ENCODE measurements around the gene SIRT3. TPM values are rescaled to one million over a fixed set of nuclear protein-coding genes. Genes with fewer than 3 reads are reported as not detected.
A peak's percentile ranks its signal among the peaks of the same experiment; 100 is the strongest.

SIRT3 gene
- polyA plus RNA-seq, 3 donors, result 4.3 to 23.7 (median 4.3) TPM

DNA sequence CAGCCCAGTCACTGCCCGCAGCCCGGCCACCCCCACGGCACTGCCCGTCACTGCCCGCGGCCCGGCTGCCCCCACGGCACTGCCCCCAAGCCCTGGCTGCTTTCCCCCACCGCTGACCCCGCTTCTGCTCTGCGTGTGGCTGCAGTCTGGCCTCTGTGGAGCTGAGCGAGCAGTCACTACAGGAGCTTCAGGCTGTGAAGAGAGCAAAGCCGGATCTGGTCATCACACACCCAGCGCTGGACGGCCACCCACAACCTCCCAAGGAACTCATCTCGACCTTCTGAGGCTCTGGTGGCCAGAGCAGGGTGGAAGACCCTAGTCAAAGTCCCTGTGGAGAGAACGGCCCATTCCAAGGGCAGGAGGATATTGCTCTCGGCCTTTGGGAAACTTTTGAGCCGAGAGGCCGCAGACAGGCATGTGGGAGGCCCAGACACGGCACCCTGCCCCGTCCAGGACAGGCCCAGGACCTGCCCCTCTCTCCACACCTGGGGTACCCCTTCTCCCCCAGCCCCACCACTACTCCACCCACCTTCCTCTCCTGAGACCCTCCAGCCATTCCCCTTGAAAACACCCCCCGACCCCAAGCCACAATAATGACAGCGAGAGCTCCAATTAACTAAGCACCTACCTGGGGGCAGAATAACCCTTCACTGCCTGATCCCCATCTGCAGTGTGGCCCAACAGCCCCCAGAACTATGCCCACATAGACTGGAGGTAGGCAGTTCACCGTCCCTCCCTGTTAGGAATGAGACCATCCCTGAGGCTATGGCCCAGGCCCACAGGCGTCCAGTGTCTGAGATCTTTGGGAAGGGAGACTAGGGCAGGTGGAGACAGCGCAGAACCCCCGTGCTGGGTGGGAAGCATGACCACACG lies 49.1 kb upstream of the SIRT3 start:
- peaks cover 27 to 37% of the 10 kb centered on the region in 2 donors for H3K4me1 ChIP-seq (ENCODE audit: control insufficient read depth in 1 of 2, insufficient read depth in 2 of 2, low read length in 2 of 2)
- H3K4me2 ChIP-seq (replicated peaks; ENCODE audit: extremely low read depth, low read length, poor library complexity, severe bottlenecking), result no peak overlapping the region
- H3K36me3 ChIP-seq (replicated peaks in 1 of 2; ENCODE audit: control insufficient read depth in 1 of 2, insufficient read depth in 2 of 2, low read length in 2 of 2), result no peaks in the 10 kb centered on the region
- H3K9ac ChIP-seq (ENCODE audit: insufficient read depth, low read length, poor library complexity, severe bottlenecking), result no peak overlapping the region
- H4K20me1 ChIP-seq (ENCODE audit: insufficient read depth, low read length), result peaks cover 5% of the 10 kb centered on the region
- H3K79me2 ChIP-seq (ENCODE audit: insufficient read depth, low read length), result no peaks in the 10 kb centered on the region
- H3K9me3 ChIP-seq (replicated peaks in 1 of 2; ENCODE audit: control insufficient read depth in 1 of 2, insufficient read depth in 1 of 2, low read length in 2 of 2), result peaks cover 0 to 13% of the 10 kb centered on the region in 2 donors
- 92% methylated on average over 25 of the region's 29 CpGs for WGBS (ENCODE audit: insufficient coverage)
- TF ChIP-seq, protein P1, sequence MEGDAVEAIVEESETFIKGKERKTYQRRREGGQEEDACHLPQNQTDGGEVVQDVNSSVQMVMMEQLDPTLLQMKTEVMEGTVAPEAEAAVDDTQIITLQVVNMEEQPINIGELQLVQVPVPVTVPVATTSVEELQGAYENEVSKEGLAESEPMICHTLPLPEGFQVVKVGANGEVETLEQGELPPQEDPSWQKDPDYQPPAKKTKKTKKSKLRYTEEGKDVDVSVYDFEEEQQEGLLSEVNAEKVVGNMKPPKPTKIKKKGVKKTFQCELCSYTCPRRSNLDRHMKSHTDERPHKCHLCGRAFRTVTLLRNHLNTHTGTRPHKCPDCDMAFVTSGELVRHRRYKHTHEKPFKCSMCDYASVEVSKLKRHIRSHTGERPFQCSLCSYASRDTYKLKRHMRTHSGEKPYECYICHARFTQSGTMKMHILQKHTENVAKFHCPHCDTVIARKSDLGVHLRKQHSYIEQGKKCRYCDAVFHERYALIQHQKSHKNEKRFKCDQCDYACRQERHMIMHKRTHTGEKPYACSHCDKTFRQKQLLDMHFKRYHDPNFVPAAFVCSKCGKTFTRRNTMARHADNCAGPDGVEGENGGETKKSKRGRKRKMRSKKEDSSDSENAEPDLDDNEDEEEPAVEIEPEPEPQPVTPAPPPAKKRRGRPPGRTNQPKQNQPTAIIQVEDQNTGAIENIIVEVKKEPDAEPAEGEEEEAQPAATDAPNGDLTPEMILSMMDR (IDR thresholded peaks at IDR 0.05), result no peak
- no peak for DNase-seq
- H3K4me3 ChIP-seq (replicated peaks in 1 of 3; ENCODE audit: low read depth in 2 of 3, low read length in 3 of 3), result no peak overlapping the region
- H3K27ac ChIP-seq (ENCODE audit: low read depth in 1 of 2, low read length in 2 of 2), result no peak overlapping the region
- H3K4me1 Mint-ChIP-seq, result peaks cover 32% of the 10 kb centered on the region
- H3K27me3 ChIP-seq (ENCODE audit: control insufficient read depth in 2 of 2, insufficient read depth in 2 of 2, low read length in 2 of 2), result peaks cover 24 to 51% of the 10 kb centered on the region in 2 donors
- peak overlapping the region in 1 of 2 donors; percentile 40 for H3K4me3 Mint-ChIP-seq
- peaks cover 0 to 27% (median 10%) of the 10 kb centered on the region in 7 donors for H3K9me3 Mint-ChIP-seq
- no peak overlapping the region for H3K27ac Mint-ChIP-seq
- peaks cover 9 to 19% of the 10 kb centered on the region in 2 donors for H3K36me3 Mint-ChIP-seq
- H3K27me3 Mint-ChIP-seq (ENCODE audit: low read depth in 3 of 3), result peaks cover 59 to 84% (median 61%) of the 10 kb centered on the region in 3 donors
- no peak overlapping the region for H2AFZ ChIP-seq (ENCODE audit: insufficient read depth, low read depth, low read length, poor library complexity, severe bottlenecking)
- intact Hi-C loops (cut with micrococcal nuclease), result loop anchor here in 1 of 2 donors (5.0 kb wide), 1 partner anchor 33 kb away; no protein-coding TSS in a partner anchor

DNA sequence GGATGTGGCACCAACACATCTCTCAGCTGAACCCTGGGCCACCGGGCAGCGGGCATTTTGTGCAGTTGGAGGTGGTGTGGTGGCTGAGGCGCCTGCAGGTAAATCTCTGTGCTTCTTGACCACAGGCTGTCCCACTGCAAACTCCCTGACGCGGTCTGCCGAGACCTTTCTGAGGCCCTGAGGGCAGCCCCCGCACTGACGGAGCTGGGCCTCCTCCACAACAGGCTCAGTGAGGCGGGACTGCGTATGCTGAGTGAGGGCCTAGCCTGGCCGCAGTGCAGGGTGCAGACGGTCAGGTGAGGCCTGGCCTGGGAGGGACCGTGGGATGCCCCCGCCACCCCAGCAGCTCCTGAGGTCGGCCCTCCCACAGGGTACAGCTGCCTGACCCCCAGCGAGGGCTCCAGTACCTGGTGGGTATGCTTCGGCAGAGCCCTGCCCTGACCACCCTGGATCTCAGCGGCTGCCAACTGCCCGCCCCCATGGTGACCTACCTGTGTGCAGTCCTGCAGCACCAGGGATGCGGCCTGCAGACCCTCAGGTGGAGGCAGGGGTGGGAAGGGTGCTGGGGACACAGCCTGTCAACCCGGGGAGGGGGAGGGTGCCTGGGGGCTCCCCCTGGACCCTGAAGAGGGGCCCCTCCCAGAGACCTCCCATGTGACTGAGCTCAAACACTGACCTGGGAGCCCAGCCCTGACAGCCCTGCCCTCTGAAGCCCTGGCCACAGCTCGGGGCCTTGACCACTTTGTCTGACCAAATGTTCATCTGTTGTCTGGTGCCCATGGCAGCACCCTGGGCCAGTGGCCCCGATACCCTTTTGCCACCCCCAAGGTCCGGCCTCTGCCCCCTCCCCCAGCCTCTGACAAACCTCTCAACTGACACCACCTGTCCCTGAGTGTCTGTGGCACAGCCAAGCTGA lies 48.2 kb upstream of the SIRT3 start:
- Mint-ChIP-seq H3K27me3 (ENCODE audit: low read depth in 3 of 3) (peaks cover 56 to 84% (median 59%) of the 10 kb centered on the region in 3 donors), H3K4me1 (peaks cover 31% of the 10 kb centered on the region), H3K27ac (no peak overlapping the region), H3K4me3 (no peak overlapping the region), H3K9me3 (peaks cover 0 to 25% (median 10%) of the 10 kb centered on the region in 7 donors), H3K36me3 (peaks cover 9 to 20% of the 10 kb centered on the region in 2 donors)
- Histone ChIP-seq H2AFZ (ENCODE audit: insufficient read depth, low read depth, low read length, poor library complexity, severe bottlenecking) (no peak overlapping the region), H4K20me1 (ENCODE audit: insufficient read depth, low read length) (peaks cover 5% of the 10 kb centered on the region), H3K9ac (ENCODE audit: insufficient read depth, low read length, poor library complexity, severe bottlenecking) (no peak overlapping the region), H3K27ac (ENCODE audit: low read depth in 1 of 2, low read length in 2 of 2) (no peak overlapping the region), H3K36me3 (replicated peaks in 1 of 2; ENCODE audit: control insufficient read depth in 1 of 2, insufficient read depth in 2 of 2, low read length in 2 of 2) (no peaks in the 10 kb centered on the region), H3K4me1 (ENCODE audit: control insufficient read depth in 1 of 2, insufficient read depth in 2 of 2, low read length in 2 of 2) (peaks cover 30 to 39% of the 10 kb centered on the region in 2 donors), H3K9me3 (replicated peaks in 1 of 2; ENCODE audit: control insufficient read depth in 1 of 2, insufficient read depth in 1 of 2, low read length in 2 of 2) (peaks cover 0 to 13% of the 10 kb centered on the region in 2 donors), H3K4me2 (replicated peaks; ENCODE audit: extremely low read depth, low read length, poor library complexity, severe bottlenecking) (no peak overlapping the region), H3K4me3 (replicated peaks in 1 of 3; ENCODE audit: low read depth in 2 of 3, low read length in 3 of 3) (no peak overlapping the region), H3K79me2 (ENCODE audit: insufficient read depth, low read length) (no peaks in the 10 kb centered on the region), H3K27me3 (ENCODE audit: control insufficient read depth in 2 of 2, insufficient read depth in 2 of 2, low read length in 2 of 2) (peaks cover 29 to 58% of the 10 kb centered on the region in 2 donors)
- no peak for DNase-seq
- TF ChIP-seq, protein P1 (IDR thresholded peaks at IDR 0.05), result no peak
- intact Hi-C loops (cut with micrococcal nuclease), result loop anchor here in 1 of 2 donors (5.0 kb wide), 1 partner anchor 32 kb away; no protein-coding TSS in a partner anchor
- 97% methylated on average over 20 of the region's 24 CpGs for WGBS (ENCODE audit: insufficient coverage)
